HG02588 (cell line): ENCODE measurements around the gene F11R.
A peak's percentile ranks its signal among the peaks of the same experiment; 100 is the strongest.
"Not testable (repeated sequence)": the region's sequence is repeated elsewhere in the genome, so short reads cannot be mapped to it uniquely, and the experiment has no call there.

Source experiments
- ATAC-seq: cut with Tn5 transposase; IDR thresholded peaks from one replicate; pipeline ENCODE4 v1.9.1; 2021; ENCODE audit warnings: mild to moderate bottlenecking, moderate library complexity; ENCODE audit not compliant: unreplicated experiment

Gene F11R

DNA sequence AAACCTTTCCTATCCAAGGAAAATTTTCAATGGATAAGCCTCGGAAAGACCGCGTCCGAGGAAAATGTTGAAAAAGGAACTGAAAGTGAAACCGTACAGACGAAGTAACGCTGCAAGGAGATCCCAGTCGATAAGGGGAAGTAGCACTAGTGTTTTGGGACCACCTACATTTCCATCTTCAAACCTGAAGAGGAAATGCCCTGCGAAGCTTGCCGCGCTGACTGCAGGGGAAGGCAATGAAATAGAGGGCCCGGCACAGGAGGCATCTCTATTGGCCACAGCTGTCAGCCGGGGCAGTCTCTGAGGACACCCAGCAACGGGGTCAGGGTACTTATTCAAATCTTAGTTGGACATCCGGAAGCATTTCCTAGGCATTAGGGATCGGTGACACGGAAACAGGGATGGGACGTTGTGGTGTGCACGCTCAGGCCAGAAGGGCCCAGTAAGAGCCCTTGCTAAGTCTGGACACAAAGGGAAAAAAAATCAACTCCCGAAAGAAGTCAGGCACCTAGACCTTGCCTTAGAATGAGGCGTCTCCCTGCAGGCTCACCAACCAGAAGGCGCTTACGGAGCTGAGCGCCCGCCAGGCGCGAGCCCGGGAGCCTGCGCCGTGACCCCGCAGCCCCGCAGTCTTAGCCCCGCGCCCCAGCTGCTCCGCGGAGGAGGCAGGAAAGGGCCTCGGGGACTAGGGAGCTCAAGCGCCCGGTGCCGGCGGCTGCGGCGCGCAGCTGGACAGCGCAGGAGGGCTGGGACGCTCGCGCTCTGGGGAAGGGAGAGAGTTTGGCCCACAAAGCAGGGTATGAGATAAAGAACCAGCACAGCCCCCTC, 24.2 kb upstream of the F11R start:
- peak; percentile 37 for ATAC-seq

- no peak for ATAC-seq
Measured at GRCh38 chr1:161044535-161044907, 23.6 kb upstream of the F11R start.

- no peak for ATAC-seq
Measured at GRCh38 chr1:161039546-161039945, 18.6 kb upstream of the F11R start.

DNA sequence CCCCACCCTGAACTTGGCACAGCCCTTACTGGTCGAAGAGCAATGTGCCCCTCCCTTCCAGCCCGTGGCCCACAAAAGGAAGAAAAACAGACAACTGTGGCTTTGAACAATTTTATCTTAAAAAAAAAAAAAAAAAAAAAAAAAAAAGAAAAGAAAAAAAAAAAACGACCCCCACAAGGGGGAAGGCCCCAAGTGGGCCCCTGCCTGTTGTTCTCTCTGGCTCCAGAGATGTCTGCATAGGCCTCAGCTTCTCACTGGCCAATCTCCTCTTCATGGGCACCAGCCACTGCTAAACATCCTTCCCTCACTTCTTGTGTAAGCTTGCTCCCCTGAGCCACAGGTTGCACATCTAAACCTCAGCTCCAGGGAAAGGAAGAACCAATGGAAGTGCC, 18.2 kb upstream of the F11R start:
- ATAC-seq = no peak

DNA sequence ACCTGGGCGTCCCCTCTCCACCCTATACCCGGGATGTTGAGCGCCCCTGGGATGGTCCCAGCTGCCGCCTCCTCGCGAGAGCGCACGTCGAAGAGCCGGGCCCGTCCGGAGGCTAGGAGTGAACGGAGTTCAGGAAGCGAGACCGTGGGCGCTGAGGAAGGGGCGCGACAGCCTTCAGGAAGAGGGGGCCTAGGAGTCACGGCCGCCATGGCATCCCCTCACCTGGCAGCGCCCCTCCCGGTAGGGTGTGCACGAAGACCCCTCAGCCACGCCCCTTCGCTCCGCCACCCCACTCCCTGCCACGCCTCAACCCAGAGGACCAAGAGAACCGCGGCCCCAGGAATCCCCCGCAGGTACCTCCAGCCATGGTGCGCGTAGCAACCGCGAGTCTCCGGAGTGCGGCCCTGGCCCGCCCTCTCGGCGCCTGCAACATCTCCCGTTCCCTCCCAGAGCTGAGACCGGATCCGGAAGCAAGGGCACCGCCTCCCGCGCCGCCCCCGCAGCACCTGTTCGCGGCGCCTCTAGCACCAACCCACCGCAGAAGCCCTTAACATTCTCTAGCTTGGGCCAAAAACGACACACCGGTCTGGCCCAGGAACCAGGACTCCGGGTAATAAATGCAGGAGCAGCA, 17.7 kb upstream of the F11R start, which contains the start of gene TSTD1:
TSTD1 (minus strand) TSS at position 442 of the 631 bp plus-strand sequence; CDS start at position 367, 75 bp downstream.
- ATAC-seq = peak; percentile 85

- ATAC-seq = no peak
Measured at GRCh38 chr1:161037661-161038522, 16.9 kb upstream of the F11R start.

DNA sequence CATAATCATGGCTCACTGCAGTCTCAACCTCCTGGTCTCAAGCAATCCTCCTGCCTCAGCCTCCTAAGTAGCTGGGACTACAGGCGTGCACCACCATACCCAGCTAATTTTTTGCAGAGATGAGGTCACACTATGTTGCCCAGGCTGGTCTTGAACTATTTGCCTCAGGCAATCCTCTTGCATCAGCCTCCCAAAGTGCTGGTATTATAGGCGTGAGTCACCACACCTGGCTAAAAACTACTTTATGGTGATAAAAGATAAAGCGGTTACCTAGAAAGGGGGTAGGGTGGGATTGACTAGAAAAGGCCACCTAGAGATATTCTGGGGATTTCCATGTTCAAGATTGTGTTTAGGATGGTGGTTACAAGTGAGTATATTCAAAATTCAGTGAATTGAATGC, 12.8 kb upstream of the F11R start:
- no peak for ATAC-seq

GRCh38 chr1:161032409-161032808, 11.5 kb upstream of the F11R start:
- ATAC-seq = no peak

GRCh38 chr1:161031874-161032273, 10.9 kb upstream of the F11R start:
- no peak for ATAC-seq

- ATAC-seq = not testable (repeated sequence)
Measured at GRCh38 chr1:161029466-161029865, 8.5 kb upstream of the F11R start.

DNA sequence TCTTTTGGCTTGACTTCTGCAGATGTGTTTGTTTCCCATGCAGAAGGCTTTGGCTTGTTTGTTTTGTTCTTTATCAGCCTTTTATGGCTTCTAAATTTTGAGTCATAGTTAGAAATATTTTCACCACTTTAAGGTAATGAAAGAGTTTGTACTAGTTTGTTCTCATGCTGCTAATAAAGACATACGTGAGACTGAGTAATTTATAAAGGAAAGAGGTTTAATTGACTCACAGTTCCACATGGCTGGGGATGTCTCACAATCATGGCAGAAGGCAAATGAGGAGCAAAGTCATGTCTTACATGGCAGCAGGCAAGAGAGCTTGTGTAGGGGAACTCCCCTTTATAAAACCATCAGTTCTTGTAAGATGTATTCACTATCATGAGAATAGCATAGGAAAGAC, 6.0 kb upstream of the F11R start:
- ATAC-seq = not testable (repeated sequence)

GRCh38 chr1:161022432-161022831, 1.5 kb upstream of the F11R start:
- not testable (repeated sequence) for ATAC-seq

DNA sequence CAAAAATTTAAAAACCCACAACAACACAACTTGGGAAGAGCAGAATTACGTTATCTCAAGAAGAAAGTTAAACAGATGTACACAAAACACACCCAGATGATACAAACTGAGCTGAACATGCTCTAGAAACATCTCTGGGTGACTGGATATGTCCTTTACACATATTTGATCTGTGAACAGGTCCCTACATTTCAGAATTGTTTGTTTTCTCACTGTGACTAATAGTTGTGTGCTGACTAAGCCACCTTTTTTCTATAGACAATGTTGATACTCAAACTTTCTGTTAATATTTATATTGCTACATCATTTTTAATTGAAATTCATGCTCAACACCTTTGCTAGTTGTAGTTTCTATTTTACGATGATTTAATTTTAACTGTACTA, 1.0 kb upstream of the F11R start:
- ATAC-seq = no peak

GRCh38 chr1:161021165-161021969, 415 bp upstream of the F11R start:
- ATAC-seq = peak; percentile 79

DNA sequence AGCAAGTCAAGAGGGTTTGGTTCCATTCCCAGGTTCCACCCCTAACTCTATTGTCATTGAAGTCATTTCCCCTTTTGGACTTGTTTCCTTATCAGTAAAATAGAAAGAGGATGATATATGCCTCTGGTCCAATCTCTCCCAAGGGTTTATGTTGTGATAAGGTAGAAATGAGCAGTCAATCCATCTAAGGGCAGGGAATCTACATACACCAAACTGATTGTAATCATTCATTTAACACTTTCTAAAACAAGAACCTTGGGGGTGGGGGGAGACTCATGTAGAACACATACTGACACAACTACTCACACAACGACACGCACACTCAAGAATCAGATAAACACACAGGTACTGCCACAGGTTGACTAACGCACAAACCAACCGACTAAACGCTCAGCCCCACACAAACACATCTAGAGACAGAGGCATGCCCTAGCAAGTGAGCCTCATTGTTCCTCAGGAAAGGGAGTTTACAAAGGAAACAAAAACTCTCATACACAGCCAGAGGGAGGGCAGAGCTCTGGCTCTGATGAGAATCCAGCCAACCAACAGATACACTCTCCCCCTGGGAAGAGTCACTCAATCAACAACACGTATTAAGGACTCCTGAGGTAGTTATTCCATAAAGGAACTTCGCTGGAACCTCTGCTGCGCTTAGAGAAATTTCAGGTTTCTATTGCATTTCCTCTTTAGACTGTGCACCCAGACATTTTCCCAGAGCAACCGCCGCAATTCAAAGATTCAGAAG, 1.0 kb downstream of the F11R start:
- ATAC-seq = no peak

GRCh38 chr1:161019111-161019660, 1.8 kb downstream of the F11R start:
- ATAC-seq = not testable (repeated sequence)

DNA sequence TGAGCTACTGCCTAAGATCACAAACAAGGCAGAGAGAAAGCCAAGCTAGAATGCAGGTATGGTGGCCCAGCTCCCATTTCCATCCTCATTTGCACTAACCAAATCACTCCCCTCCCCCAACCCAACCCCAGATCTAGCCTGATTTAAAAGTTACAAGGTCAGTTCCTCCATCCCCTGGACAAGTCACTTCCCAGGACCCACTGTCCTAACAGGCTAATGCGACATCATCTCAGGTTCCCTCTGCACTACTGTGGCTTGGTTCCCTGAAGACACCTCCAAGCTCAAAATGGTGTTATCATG, 2.4 kb downstream of the F11R start:
- ATAC-seq = no peak

DNA sequence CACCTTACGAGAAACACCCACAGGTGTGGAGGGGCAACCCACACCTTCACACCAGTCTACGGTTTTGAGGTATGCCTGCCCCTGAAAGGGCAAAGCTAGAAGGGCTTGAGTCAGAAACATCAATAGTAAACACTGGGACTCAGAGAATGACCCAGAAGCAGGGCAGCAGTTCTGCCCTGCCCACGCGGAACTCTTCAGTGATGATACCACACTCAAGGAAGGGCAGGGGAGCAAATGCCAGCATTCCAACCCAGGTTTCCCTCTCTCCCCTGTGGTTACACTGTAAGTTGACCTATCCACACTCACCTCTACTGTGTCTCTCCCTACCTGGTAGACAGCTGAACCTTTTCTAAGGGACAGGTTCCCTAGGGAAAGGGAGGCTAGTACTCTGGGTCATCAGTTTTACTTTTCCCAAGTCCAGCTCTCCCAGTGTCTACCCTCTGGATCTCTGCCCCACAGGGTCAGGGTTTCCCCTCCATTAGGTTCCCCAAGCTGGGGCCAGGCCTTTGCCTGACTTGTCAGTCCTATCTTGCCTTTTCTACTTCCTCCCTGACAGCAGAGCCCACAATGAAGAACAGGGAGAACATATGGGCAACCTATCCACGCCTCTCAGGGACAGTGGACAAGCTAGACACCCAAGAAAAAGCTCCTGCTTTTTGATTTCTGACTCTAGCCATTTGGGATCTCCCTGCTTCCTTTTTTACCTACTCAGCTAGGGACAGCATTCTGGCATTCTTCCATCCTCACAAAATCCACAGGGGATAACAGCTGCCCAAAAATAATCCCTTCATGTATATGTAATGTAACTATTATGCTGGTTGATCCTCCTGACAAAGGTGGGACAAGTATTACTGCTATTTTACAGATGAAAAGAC, 3.0 kb downstream of the F11R start:
- no peak for ATAC-seq

- ATAC-seq = not testable (repeated sequence)
Measured at GRCh38 chr1:161017181-161017580, 3.8 kb downstream of the F11R start.
